H1 (cell line): ENCODE measurements around the gene MESD. TPM values are rescaled to one million over a fixed set of nuclear protein-coding genes. Genes with fewer than 3 reads are reported as not detected.

Experiments used
- HDAC6 ChIP-seq: IDR thresholded peaks from one replicate; pipeline ENCODE4 v1.7.1; 2012; ENCODE audit warnings: low read depth, mild to moderate bottlenecking, inconsistent platforms, low read length, moderate library complexity
- JUN ChIP-seq: IDR thresholded peaks from 2 replicates; pipeline ENCODE4 v1.6.1; 2011; ENCODE audit warnings: low read depth, mild to moderate bottlenecking, improper control_type of control experiment, low read length
- KDM1A ChIP-seq: fragments of 200-600, 300-600 bp; sonication (generic); IDR thresholded peaks from 2 replicates; pipeline ENCODE4 v1.7.1; 2016; ENCODE audit warnings: mild to moderate bottlenecking, low read length, borderline replicate concordance
- KDM4A ChIP-seq: IDR thresholded peaks from one replicate; pipeline ENCODE4 v1.7.1; 2012; ENCODE audit warnings: low read depth, mild to moderate bottlenecking, moderate library complexity, low read length, inconsistent platforms; ENCODE audit not compliant: severe bottlenecking
- SAP30 ChIP-seq: fragments of 300-600 bp; sonication (generic); IDR thresholded peaks from 2 replicates; pipeline ENCODE4 v1.7.1; 2012; ENCODE audit warnings: low read length, moderate library complexity, mild to moderate bottlenecking, inconsistent platforms; ENCODE audit not compliant: insufficient read depth, insufficient replicate concordance
- TBP ChIP-seq: IDR thresholded peaks from 2 replicates; pipeline ENCODE4 v1.6.1; 2011; ENCODE audit warnings: low read depth, low read length, improper control_type of control experiment
- polyA plus RNA-seq, 7 experiments: library from polyadenylated mRNA; depleted of rRNA in 3 of 7; stranded (reverse) in 5 of 7; unstranded in 2 of 7; fragments of >200 nt in 5 of 7; fragments of 200-250 nt in 2 of 7; gene quantifications; 1 replicate in 5 of 7; 2 replicates in 1 of 7; 4 replicates in 1 of 7; pipeline versions ENCODE4 v1.2.1 to v1.2.3, GENCODE V29; 2011 to 2013; ENCODE audit warnings: missing spikeins in 2 of 7, mixed read lengths in 2 of 7
- total RNA-seq: library from RNA; stranded (reverse); fragmentation: NEBNext Ultra II Directional; extraction: Animal tissue kit (Norgen Biotek cat#: 25700); gene quantifications from 2 replicates; pipeline ENCODE4 v1.2.1, GENCODE V29; 2021
- TF ChIP-seq, protein P1 (sequence below): fragments of 300-600 bp; sonication (generic); IDR thresholded peaks from 2 replicates; pipeline ENCODE4 v1.7.1; 2012; ENCODE audit warnings: low read length, moderate library complexity, mild to moderate bottlenecking, inconsistent platforms; ENCODE audit not compliant: insufficient replicate concordance
- TF ChIP-seq, protein P2 (sequence below), 3 experiments: IDR thresholded peaks; 1 replicate in 2 of 3; 2 replicates in 1 of 3; pipeline versions ENCODE4 v1.5.1 to v1.6.1; 2011; ENCODE audit warnings: low read length in 3 of 3, mild to moderate bottlenecking in 3 of 3, inconsistent platforms in 2 of 3, low read depth in 1 of 3, moderate library complexity in 1 of 3; ENCODE audit not compliant: insufficient read depth in 1 of 3; ENCODE audit errors: control extremely low read depth in 1 of 3

Gene MESD
- total and polyA plus RNA-seq, 2 of the 8 experiments (the other 6 are each of a cell fraction or from before 2014, with no cell fraction given): 11.0 to 28.3 TPM

DNA sequence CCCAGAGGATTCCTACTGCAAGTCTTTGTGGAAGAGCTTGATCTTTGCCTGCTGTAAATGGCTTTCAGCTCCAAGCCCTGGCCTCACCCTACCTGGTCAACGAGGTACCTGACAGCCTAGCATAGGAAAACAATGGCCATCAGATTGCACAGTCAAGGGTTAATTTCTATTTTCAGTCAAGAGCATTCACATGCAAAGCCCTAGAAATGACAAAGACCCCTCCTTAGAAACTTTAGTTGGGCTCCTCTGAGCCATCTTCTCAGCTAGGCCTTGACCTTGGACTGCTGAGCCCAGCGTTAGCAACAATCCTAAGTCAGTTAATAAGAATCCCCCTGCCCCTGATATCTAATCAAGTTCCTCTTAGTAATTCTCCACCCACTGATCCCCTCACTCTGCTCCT, 18.5 kb downstream of the MESD start (continued):
- TF ChIP-seq, protein P1, sequence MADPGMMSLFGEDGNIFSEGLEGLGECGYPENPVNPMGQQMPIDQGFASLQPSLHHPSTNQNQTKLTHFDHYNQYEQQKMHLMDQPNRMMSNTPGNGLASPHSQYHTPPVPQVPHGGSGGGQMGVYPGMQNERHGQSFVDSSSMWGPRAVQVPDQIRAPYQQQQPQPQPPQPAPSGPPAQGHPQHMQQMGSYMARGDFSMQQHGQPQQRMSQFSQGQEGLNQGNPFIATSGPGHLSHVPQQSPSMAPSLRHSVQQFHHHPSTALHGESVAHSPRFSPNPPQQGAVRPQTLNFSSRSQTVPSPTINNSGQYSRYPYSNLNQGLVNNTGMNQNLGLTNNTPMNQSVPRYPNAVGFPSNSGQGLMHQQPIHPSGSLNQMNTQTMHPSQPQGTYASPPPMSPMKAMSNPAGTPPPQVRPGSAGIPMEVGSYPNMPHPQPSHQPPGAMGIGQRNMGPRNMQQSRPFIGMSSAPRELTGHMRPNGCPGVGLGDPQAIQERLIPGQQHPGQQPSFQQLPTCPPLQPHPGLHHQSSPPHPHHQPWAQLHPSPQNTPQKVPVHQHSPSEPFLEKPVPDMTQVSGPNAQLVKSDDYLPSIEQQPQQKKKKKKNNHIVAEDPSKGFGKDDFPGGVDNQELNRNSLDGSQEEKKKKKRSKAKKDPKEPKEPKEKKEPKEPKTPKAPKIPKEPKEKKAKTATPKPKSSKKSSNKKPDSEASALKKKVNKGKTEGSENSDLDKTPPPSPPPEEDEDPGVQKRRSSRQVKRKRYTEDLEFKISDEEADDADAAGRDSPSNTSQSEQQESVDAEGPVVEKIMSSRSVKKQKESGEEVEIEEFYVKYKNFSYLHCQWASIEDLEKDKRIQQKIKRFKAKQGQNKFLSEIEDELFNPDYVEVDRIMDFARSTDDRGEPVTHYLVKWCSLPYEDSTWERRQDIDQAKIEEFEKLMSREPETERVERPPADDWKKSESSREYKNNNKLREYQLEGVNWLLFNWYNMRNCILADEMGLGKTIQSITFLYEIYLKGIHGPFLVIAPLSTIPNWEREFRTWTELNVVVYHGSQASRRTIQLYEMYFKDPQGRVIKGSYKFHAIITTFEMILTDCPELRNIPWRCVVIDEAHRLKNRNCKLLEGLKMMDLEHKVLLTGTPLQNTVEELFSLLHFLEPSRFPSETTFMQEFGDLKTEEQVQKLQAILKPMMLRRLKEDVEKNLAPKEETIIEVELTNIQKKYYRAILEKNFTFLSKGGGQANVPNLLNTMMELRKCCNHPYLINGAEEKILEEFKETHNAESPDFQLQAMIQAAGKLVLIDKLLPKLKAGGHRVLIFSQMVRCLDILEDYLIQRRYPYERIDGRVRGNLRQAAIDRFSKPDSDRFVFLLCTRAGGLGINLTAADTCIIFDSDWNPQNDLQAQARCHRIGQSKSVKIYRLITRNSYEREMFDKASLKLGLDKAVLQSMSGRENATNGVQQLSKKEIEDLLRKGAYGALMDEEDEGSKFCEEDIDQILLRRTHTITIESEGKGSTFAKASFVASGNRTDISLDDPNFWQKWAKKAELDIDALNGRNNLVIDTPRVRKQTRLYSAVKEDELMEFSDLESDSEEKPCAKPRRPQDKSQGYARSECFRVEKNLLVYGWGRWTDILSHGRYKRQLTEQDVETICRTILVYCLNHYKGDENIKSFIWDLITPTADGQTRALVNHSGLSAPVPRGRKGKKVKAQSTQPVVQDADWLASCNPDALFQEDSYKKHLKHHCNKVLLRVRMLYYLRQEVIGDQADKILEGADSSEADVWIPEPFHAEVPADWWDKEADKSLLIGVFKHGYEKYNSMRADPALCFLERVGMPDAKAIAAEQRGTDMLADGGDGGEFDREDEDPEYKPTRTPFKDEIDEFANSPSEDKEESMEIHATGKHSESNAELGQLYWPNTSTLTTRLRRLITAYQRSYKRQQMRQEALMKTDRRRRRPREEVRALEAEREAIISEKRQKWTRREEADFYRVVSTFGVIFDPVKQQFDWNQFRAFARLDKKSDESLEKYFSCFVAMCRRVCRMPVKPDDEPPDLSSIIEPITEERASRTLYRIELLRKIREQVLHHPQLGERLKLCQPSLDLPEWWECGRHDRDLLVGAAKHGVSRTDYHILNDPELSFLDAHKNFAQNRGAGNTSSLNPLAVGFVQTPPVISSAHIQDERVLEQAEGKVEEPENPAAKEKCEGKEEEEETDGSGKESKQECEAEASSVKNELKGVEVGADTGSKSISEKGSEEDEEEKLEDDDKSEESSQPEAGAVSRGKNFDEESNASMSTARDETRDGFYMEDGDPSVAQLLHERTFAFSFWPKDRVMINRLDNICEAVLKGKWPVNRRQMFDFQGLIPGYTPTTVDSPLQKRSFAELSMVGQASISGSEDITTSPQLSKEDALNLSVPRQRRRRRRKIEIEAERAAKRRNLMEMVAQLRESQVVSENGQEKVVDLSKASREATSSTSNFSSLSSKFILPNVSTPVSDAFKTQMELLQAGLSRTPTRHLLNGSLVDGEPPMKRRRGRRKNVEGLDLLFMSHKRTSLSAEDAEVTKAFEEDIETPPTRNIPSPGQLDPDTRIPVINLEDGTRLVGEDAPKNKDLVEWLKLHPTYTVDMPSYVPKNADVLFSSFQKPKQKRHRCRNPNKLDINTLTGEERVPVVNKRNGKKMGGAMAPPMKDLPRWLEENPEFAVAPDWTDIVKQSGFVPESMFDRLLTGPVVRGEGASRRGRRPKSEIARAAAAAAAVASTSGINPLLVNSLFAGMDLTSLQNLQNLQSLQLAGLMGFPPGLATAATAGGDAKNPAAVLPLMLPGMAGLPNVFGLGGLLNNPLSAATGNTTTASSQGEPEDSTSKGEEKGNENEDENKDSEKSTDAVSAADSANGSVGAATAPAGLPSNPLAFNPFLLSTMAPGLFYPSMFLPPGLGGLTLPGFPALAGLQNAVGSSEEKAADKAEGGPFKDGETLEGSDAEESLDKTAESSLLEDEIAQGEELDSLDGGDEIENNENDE: no peak
- no peak for TF ChIP-seq HDAC6
- TF ChIP-seq JUN: no peak
- TF ChIP-seq KDM4A: no peak
- no peak for TF ChIP-seq TBP
- TF ChIP-seq, protein P2, sequence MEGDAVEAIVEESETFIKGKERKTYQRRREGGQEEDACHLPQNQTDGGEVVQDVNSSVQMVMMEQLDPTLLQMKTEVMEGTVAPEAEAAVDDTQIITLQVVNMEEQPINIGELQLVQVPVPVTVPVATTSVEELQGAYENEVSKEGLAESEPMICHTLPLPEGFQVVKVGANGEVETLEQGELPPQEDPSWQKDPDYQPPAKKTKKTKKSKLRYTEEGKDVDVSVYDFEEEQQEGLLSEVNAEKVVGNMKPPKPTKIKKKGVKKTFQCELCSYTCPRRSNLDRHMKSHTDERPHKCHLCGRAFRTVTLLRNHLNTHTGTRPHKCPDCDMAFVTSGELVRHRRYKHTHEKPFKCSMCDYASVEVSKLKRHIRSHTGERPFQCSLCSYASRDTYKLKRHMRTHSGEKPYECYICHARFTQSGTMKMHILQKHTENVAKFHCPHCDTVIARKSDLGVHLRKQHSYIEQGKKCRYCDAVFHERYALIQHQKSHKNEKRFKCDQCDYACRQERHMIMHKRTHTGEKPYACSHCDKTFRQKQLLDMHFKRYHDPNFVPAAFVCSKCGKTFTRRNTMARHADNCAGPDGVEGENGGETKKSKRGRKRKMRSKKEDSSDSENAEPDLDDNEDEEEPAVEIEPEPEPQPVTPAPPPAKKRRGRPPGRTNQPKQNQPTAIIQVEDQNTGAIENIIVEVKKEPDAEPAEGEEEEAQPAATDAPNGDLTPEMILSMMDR (IDR thresholded peaks at IDR 0.05; ENCODE audit: control extremely low read depth in 1 of 3, insufficient read depth in 1 of 3, low read depth in 1 of 3, low read length in 3 of 3): no peak
- no peak for TF ChIP-seq SAP30
- no peak for TF ChIP-seq KDM1A
